Left renal pelvis (tissue), 4 donors: ENCODE data around the gene C10orf105. TPM values are rescaled to one million over a fixed set of nuclear protein-coding genes. Genes with fewer than 3 reads are reported as not detected.

Source experiments
- DNase-seq, 4 donors: peaks; one replicate each; pipeline ENCODE4 v3.0.0-alpha.2; 2013; ENCODE audit warnings: low read depth in 4 of 4, low spot score in 3 of 4
- polyA plus RNA-seq, 4 donors: library from polyadenylated mRNA; unstranded; fragments of 120-200 nt; gene quantifications; one replicate each; pipeline ENCODE4 v1.2.1, GENCODE V29; 2013; ENCODE audit not compliant: insufficient read length in 4 of 4

Gene C10orf105, protein sequence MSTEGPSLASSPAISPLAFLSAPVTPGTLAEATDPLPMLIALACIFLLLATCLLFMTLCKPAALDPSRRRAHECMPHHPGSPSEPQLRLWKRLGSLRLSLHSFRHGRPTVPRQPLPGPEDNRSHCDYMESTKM
- under 1 TPM; 0.17 to 0.61 (median 0.23) TPM for polyA plus RNA-seq

DNA sequence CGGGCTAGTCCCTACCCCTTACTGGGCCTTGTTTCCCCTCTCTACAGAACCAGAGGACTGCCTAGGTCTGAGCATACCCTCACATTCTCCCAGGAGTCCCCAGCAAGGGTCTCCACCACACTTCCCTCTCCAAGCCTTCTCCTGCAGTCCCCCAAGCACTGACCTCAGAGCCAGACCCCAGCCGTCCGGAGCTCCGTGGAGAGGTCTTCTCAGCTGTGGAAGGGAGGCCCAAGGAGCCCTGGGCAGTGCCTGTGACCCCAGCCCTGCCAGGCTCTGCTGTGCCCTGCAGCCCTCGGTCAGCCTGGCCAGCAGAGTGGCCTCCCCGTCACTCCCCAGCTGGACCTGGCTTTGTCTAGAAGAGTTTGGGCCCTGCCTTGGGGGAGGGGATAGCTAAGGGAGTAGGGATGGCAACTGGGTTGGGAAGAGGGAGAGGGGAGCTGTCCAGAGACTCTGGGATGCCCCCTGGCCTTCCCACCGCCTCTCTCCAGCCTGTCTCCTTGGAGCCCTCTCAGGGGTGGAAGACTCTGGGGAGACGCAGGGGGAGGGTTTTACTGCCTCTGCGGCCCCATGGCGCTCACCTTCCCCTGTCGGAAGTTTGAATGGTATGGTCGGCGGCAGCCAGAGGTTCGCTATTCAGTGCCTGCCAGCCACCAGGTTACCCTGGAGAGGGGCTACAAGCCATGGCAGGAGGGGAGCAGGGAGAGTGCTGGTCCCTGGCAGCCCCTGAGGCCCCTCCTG, at the start of gene C10orf105:
Gene C10orf105, minus strand, starts transcription at position 315 of the 738 bp plus-strand sequence. CDS start 3,441 bp downstream, outside the sequence.
- DNase-seq: no peak

DNA sequence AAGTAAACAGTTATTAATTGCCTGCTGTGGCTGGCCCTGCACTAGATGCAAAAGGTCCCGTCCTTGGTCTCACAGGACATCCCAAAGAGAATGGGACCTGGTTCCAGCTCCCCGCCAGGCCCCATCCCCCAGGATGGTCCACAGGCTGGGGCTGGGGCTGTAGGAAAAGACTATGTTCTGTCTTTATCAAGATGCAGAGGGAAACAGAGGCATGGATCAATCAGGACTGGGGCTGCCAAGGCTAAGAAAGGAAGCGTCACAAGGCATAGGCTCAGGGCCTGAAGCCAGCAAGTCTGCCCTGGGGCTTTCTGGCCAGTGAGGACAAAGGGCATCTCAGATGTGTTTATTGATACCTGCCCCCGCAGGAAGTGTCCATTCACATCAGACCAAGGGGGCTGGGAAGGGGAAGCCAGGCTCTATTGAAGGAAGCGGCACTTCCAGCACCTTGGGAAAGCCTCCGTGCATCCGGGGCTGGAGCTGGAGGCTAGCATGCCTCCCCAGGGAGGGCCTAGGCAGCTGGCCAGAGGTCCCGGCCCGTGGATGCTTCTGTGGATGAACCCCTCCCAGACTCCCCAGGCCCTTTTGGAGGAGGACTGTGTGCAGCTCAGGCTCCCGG, 48.0 kb upstream of the C10orf105 start:
- no peak for DNase-seq

DNA sequence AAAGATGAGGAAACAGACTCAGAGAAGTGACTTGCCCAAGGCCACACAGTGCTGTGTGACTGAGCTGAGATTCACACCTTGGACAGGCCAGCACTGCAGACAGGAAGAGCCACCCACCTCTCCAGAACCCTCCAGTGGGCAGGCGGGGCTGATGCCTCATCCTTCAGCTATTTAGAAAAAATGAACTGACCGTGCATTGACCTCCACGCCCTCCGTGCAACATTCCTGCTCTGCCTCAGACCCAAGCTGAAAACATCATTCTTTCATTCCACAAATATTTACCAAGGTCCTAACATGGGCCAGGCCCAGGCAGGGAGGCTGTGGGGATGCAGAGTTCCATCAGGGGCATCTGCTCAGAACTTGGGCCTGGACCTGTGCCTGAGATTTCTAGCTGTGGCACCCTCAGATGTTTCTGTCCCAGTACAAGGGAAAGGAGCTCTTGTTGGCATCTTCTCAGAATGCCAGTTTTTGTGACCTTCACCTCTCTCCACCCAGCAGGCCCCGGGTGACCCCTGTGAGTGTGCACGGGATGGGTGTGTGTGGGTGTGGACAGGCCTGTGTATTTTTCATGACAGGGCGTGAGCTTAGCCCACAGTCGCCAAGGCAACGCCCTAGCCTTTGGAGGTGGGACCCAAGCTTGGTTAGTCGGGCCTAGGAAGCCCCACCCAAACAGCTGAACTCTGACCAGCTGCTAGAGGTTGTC, 47.3 kb upstream of the C10orf105 start:
- DNase-seq: no peak

DNA sequence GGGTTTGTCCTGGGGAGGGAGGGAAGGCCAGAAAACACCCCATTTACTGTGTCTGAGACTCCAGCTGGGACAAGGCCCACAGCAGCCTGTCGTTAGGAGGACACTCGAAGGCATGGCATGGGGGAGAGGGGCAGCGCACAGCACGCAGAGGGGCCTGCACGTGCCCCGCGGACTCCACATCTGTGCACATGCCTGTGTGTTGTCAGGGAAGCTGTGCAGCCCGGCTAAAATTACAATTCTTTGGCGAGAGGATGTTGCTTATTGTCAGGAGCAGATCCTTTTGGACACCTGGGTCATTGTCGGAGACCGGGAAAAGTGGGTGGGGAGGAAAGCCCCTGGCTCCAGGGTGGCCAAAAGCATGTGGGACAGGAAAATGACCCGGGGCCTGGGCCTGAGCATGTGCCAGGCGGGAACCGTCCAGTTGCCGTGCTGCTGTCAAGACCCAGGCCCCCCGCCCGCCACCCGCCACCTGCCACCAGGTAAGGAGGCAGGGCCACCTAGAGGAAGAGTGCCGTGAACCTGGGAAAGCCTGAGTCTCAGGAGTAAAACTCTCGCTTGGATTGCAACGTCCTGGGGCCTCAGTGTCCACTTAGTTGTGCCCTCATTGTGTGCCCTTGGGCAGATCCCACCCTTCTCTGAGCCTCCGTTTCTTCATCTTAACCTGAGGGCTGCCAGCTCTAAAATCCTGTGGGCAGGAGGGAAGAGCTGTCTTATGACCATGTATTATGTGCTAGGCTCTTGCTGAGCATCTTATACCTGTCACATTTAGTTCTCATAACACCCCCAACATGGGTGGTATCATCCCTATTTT, 46.5 kb upstream of the C10orf105 start:
- no peak for DNase-seq

DNA sequence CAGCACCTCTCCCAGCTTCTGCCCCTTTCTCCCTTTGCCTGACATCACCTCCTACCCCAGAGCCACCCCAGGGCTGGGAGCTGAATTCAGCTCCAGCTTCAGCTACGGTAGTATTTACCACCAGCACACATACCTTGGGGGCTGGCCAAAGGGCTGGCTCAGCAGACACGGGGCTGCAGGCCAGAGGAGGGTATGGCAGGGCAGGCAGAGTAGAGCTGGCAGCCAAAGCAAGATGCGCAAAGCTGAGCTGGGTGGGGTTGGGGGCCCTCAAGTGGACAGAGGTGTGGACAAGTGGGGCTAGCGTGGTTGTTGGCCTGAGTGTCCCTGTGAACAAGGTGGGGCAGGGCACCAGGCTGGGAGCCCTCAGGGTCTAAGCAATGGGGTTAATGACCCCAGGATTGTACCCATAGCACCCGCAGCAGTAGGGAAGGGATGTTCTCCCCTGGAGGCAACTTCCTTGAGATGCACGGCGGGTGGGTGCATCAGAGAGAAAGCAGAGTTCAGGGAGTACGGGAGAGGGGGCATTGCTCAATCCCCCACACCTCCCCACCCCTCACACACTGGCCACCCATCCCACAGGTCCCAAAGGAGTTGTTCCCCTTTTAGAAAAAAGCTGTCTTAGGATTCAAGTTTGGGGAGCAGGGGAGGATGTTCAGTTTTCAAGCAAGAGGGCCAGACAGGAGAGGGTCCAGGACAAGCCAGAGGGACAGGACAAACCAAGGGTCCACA, 45.8 kb upstream of the C10orf105 start:
- DNase-seq: no peak

DNA sequence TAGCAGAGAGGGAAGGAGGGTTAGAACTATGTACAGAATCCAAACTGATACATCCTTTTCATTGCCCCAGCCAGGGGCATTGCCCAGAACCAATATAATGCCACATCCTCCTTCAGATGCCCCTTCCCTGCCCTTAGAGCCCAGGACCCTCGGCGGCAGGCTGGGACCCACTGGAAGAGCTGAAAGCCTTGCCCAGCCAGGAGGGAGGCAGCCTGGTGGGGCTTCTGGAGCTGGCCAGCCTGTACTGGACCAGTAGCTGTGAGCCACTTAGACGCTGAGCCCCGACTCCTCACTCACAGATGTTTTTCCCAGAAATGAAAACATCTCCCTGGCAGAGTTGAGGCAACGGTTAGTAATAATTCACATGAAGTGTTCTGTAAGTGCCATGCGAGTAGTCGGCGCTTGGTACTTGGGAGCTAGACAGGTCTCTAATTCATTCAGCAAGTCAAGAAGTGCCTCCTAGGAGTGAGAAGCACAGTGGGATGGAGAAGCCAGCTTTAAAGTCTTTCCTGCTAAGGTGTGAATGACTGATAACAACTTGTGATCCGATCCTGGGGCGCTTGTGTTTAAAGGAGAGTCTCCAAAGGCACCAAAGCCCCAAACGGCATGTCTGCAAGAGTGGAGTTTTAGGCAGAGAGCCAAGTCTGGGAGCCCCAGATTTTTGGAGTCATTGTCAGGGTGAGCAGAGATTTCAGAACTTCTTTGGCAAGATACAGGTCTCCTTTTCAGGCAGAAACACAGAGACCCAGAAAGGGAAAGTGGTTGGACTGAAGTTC, 44.0 kb upstream of the C10orf105 start:
- no peak for DNase-seq

DNA sequence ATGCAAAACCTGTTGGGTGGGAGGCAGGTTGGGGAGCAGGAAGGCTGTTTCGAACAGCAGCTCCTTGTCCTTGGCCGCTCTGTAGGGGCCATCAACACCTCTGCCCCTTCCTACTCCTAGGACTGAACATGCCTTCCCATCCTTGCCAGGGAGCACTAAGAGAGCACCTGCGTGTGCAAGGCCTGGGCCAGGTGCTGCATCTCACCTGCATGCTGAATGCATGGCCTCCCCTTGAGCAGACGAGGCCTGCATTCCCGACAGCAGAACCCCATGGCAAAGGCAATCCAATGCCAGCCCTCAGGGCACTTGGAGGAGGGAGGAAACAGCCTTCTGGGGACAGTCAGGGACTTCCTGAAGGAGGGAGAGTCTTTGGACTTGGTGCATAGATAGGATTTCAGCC, 42.7 kb upstream of the C10orf105 start:
- no peak for DNase-seq

DNA sequence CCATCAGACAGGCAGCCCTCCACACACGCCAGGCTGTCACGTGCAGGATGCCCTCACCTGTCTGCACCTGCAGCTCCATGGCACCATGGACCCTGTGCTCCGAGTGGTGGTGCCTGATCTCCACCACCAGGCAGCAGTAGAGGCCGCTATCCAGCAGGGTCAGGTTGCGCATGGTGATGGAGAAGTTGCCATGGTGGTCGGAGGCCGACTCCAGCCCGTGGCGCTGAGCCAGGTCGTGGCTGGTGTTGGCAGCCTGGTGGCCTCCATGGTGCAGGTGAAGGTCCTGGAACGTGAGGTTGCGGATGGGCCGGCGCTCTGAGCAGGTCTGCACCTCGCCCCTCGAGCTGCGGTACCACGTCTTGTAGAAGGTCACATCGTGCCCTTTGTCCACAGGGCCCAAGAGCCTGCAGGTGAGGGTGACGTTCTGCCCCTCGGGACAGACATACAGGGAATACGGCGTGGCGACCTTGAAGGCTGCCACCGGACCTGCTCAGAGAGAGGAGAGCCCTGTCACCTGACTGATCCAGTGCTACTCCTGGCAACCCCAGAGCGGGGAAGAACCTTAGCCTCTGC, 42.0 kb upstream of the C10orf105 start:
- DNase-seq: no peak

DNA sequence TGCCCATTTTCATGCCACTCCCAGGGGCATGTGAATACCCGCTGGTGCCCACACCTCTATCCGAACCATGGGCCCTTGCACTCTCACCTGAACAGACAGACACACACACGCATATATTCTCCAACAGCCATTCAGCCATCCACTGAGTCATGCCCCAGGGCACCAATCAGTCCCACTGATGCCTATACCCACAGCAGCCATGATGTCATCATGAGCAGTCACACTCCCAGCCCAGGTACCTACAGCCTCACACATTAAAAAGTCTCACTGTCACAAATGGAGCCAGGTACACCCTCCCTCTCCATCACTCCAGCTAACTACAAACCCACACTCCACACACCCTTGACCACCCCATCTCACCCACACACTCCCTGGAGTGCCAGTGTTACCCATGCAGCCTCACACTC, 41.5 kb upstream of the C10orf105 start:
- DNase-seq: no peak

DNA sequence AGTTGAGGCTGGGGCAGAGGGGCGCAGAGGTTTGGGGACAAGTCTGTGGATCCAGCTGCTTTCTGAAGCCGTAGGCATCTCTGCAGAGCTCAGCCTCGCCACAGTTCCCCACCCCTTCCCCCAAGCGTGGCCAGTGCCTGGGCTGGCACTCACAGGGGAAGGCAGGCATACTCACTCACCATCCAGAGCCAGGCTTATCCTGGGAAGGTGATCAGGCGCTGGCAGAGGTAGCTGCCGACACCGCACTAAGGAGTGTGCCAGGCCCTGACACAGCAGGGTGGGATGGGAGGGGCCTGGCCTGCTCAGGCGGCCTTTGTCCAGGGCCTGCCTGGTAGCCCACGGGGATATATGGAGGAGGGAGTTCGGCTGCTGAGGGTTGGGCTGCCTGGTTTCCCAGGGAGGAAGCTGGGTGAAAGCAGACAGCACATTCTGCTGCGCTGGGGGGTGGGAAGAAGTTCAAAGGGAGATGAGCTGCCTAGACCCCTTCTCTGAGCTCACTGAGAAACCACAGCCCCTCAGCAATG, 37.9 kb upstream of the C10orf105 start:
- no peak for DNase-seq

DNA sequence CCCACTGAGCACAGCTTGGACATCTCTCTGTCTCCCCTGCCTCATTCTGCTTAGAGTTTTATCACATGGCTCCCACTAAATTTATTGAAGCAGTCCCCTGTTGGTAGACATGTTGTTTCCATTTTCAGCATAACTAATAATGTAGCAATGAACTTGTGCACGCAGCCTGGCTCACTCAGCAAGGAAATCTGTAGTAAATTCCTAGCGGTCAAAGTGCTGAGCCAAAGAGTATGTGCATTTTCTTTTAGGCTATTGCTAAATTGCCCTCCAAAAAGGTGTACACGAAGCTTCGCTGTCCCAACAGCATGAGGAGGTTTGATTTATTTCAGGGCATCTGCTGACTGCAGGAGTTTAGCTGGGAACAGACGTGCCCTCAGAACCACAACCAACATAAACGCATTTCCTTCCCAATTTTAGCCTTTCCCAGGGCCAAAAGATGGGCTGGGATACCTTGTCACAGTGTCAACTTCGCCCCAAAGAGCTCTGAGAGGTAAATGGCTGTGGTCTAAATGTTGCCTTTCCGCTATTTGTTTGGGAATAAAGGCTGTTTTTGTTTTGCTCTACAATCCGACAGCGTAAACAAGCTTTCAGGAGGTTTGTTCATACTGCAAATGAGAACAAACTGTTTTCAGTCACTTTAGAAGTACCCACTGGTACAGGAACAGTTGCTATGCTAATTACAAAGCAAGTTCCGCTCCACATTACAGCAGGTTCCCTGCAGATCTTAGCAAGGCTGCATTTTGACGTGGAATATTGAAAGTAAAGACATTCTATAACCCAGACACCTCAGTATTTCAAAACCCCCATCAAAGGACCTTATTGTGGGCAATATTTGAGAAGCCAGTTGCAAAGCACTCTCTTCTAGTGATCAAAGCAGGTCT, 37.0 kb upstream of the C10orf105 start:
- no peak for DNase-seq

DNA sequence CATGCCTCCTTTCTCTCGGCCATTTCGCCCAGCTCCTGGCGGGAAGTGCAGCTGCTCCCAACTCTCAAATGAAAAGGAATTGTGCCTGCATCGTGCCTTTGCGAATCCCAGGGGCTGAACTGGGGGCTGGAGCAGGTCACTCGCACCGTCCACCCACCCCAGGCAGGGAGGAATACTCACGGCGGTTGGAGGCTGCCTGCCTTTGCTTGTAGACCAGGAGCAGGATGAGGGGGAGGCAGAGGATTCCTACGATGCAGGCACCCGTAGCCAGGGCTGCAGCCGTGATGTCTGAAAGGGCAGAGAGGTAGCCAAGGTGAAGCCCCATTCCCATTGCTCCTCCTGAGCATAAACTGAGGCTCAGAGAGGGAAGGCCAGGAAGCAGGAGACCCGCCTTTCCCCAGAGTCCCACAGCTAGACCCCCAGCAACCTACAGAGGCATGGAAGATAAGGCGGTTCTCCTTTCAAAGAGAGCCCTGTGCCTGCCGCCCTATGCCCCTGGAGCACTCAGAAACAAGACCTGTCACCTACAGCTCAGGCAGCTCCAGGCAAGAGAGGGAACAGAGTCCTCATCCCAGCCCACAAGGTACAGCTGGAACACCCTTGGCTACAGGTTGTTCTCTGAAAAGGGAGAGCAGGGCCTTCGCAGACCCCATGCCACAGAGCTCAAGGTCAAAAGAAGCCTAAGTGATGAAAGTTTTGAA, 35.8 kb upstream of the C10orf105 start:
- no peak for DNase-seq

DNA sequence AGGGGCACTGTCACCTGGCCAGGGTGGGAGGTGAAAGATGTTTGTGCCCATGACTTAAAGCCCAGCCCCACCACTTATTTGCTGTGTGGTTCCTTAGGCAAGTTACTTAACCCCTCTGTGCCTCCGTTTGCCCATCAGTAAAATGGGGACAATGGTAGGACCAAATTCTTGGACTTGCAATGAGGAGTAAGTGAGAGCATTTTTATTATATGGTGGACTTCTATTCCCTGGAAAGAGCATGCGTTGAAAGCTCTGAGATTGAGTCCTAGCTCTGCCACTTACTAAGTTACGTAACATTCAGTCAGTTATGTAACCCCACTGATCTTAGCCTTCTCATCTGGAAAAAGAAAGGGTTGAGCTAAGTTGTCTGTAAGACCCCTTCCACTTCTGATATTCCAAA, 35.0 kb upstream of the C10orf105 start:
- no peak for DNase-seq

DNA sequence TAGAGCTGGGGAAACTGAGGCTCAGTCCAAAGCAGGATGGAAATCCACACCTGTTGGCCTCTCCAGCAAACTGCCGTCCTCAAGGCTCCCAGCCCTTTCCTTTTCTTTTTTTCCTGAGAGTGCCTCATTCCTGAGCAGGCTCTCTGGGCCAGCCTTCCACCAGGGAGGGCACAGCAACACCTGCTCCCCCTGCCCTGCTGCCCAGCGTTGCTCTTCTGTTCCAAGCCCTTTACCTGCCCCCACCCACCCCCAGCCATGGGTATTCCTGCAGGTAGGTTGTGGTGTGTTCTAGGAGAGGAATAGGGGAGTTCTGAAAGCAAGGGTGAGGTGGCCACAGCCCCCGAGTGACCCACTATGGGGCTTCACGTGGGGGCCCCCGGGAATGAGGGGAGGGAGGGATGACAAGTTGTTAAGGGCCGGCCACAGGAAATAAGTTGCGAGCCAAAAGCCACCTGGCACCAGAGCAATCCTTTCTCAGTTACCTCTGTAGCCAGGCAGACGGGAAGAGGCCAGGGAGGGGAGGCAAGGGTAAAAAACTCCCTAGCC, 34.5 kb upstream of the C10orf105 start:
- DNase-seq: no peak

DNA sequence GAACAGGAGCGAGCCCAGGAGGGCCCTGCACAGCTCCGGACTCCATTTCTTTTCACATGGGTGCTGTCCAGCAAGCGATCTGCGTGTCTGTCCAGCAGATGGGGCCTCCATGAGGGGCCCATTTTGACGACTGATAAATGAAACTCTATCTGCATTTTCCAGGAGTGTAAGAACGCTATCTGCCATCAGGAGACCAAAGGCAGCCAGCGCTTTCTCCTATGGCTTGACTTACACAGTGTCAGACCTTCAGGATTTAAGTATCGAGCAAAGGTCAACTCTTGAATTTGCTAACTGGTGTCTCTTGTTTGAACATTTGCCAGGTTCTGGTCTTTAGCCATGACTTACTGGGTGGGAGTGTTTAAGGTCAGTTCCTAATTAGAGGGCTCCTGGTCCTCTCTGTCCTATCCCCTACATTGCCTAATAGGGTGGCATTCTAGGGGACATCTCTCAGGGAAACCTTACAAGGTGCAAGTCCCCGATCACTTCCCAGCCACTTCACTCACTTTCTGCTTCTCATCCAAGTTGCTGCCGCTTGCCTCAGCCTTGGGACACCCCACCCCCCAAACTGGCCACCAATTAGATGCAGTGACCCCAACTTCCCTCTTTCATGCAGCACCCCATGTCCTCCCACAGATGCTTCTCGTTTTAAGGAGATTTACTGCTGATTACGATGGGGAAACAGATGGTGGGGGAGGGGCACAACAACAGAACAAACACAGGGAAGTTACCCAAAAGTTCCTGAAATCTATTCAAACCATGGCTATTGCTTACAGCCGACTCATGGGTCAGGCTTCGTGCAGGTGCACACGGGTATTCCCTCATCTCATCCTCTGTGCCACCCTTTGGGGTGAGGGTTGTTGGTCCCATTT, 33.7 kb upstream of the C10orf105 start:
- no peak for DNase-seq
